ENCODE measurements around the gene CEBPB.

CEBPB gene

GRCh38 chr20:50190251-50191064 is at the start of gene CEBPB:
CEBPB (plus strand) TSS chr20:50190830; CDS start chr20:50191034, 204 bp downstream.
- H3K36me3 Mint-ChIP-seq (ENCODE audit: low read depth) = no peaks in the 10 kb centered on the region
- peak within 1 kb of the TSS; percentile 84 to 91 (median 91) for H3K4me3 Mint-ChIP-seq
- TF ChIP-seq CTCF (IDR thresholded peaks at IDR 0.05; ENCODE audit: unreplicated experiment in 3 of 3) = peak; percentile 76 to 80 (median 78)
- peaks cover 16% of the 10 kb centered on the region for H3K27me3 Mint-ChIP-seq (ENCODE audit: low read depth)
- H3K4me1 Mint-ChIP-seq = peaks cover 14% of the 10 kb centered on the region
- peak within 1 kb of the TSS; percentile 74 to 92 (median 91) for H3K27ac Mint-ChIP-seq
- no peaks in the 10 kb centered on the region for H3K9me3 Mint-ChIP-seq

- Mint-ChIP-seq H3K4me1 (peaks cover 9% of the 10 kb centered on the region), H3K27me3 (ENCODE audit: low read depth) (peaks cover 4% of the 10 kb centered on the region)
These were observed 49.5 kb upstream of the CEBPB start for GRCh38 chr20:50141018-50141675.

GRCh38 chr20:50141811-50142561 is 48.6 kb upstream of the CEBPB start:
- Mint-ChIP-seq H3K9me3 (no peaks in the 10 kb centered on the region), H3K27ac (no peak overlapping the region), H3K27me3 (ENCODE audit: low read depth) (peaks cover 4% of the 10 kb centered on the region), H3K4me3 (no peak overlapping the region), H3K4me1 (peaks cover 14% of the 10 kb centered on the region), H3K36me3 (ENCODE audit: low read depth) (peaks cover 32% of the 10 kb centered on the region)
- no peak for TF ChIP-seq CTCF (IDR thresholded peaks at IDR 0.05; ENCODE audit: unreplicated experiment in 3 of 3)

More at GRCh38 chr20:50141018-50141675, 49.5 kb upstream of the CEBPB start:
- H3K4me3 Mint-ChIP-seq = no peak overlapping the region
- no peak overlapping the region for H3K27ac Mint-ChIP-seq
- no peaks in the 10 kb centered on the region for H3K9me3 Mint-ChIP-seq
- TF ChIP-seq CTCF (IDR thresholded peaks at IDR 0.05; ENCODE audit: unreplicated experiment in 3 of 3) = no peak
- H3K36me3 Mint-ChIP-seq (ENCODE audit: low read depth) = peaks cover 32% of the 10 kb centered on the region

GRCh38 chr20:50142812-50143211 is 47.8 kb upstream of the CEBPB start:
- no peaks in the 10 kb centered on the region for H3K9me3 Mint-ChIP-seq
- peak overlapping the region in 1 of 3 experiments; percentile 46 for H3K27ac Mint-ChIP-seq
- peaks cover 22% of the 10 kb centered on the region for H3K4me1 Mint-ChIP-seq
- peaks cover 32% of the 10 kb centered on the region for H3K36me3 Mint-ChIP-seq (ENCODE audit: low read depth)
- H3K27me3 Mint-ChIP-seq (ENCODE audit: low read depth) = no peaks in the 10 kb centered on the region
- no peak overlapping the region for H3K4me3 Mint-ChIP-seq
- TF ChIP-seq CTCF (IDR thresholded peaks at IDR 0.05; ENCODE audit: unreplicated experiment in 3 of 3) = no peak

- H3K9me3 Mint-ChIP-seq = no peaks in the 10 kb centered on the region
- H3K4me1 Mint-ChIP-seq = peaks cover 31% of the 10 kb centered on the region
- H3K4me3 Mint-ChIP-seq = no peak overlapping the region
- H3K27me3 Mint-ChIP-seq (ENCODE audit: low read depth) = no peaks in the 10 kb centered on the region
- TF ChIP-seq CTCF (IDR thresholded peaks at IDR 0.05; ENCODE audit: unreplicated experiment in 3 of 3) = no peak
- no peak overlapping the region for H3K27ac Mint-ChIP-seq
- peaks cover 35% of the 10 kb centered on the region for H3K36me3 Mint-ChIP-seq (ENCODE audit: low read depth)
These were observed 46.3 kb upstream of the CEBPB start for GRCh38 chr20:50144362-50144761.

All from nephron (organoid).